Effector memory CD8-positive, alpha-beta T cell (primary cell): ENCODE data around the gene KNG1.

Experiments
- ATAC-seq: fragments of 150-1000 bp; cut with Tn5 transposase; replicated peaks from 2 replicates; pipeline ENCODE4 v1.10.0; 2021; ENCODE audit warnings: mild to moderate bottlenecking, moderate library complexity
- DNase-seq, 3 experiments: peaks; one replicate each; pipeline ENCODE4 v3.0.0; 2021
- H3K27ac Mint-ChIP-seq, 2 donors: one replicate each; pipeline ENCODE4 v1.8.0; 2022; ENCODE audit warnings: mild to moderate bottlenecking in 2 of 2, mixed read lengths in 2 of 2, moderate library complexity in 2 of 2
- H3K27me3 Mint-ChIP-seq, 2 donors: one replicate each; pipeline ENCODE4 v1.8.0; 2022; ENCODE audit warnings: mixed read lengths in 2 of 2
- H3K36me3 Mint-ChIP-seq: one replicate; pipeline ENCODE4 v1.8.0; 2022; ENCODE audit warnings: mild to moderate bottlenecking, moderate library complexity, mixed read lengths; ENCODE audit not compliant: insufficient read depth
- H3K4me1 Mint-ChIP-seq, 2 donors: one replicate each; pipeline ENCODE4 v1.8.0; 2022; ENCODE audit warnings: low read depth in 2 of 2, mixed read lengths in 2 of 2
- H3K4me3 Mint-ChIP-seq, 2 donors: one replicate each; pipeline ENCODE4 v1.8.0; 2022; ENCODE audit warnings: mild to moderate bottlenecking in 2 of 2, mixed read lengths in 2 of 2, moderate library complexity in 2 of 2
- H3K9me3 Mint-ChIP-seq, 2 donors: one replicate each; pipeline ENCODE4 v1.8.0; 2022; ENCODE audit warnings: mixed read lengths in 2 of 2

The KNG1 gene

GRCh38 chr3:186732169-186732766 lies 15.1 kb downstream of the KNG1 start:
- no peak overlapping the region for H3K4me3 Mint-ChIP-seq
- ATAC-seq, result no peak
- H3K27ac Mint-ChIP-seq, result no peak overlapping the region
- no peaks in the 10 kb centered on the region for H3K4me1 Mint-ChIP-seq
- peaks cover 0 to 5% of the 10 kb centered on the region in 2 donors for H3K27me3 Mint-ChIP-seq
- no peaks in the 10 kb centered on the region for H3K36me3 Mint-ChIP-seq
- H3K9me3 Mint-ChIP-seq, result no peaks in the 10 kb centered on the region
- DNase-seq, result no peak

- H3K27ac Mint-ChIP-seq, result no peak overlapping the region
- H3K27me3 Mint-ChIP-seq, result no peaks in the 10 kb centered on the region
- no peak overlapping the region for H3K4me3 Mint-ChIP-seq
- ATAC-seq (no peak), DNase-seq (no peak)
- peaks cover 3% of the 10 kb centered on the region for H3K36me3 Mint-ChIP-seq
- no peaks in the 10 kb centered on the region for H3K9me3 Mint-ChIP-seq
- no peaks in the 10 kb centered on the region for H3K4me1 Mint-ChIP-seq
Observed at GRCh38 chr3:186742618-186743380, 25.6 kb downstream of the KNG1 start.

- Mint-ChIP-seq H3K27ac (no peak overlapping the region), H3K4me3 (no peak overlapping the region), H3K36me3 (peaks cover 3% of the 10 kb centered on the region), H3K27me3 (no peaks in the 10 kb centered on the region), H3K4me1 (no peaks in the 10 kb centered on the region), H3K9me3 (no peaks in the 10 kb centered on the region)
- no peak for ATAC-seq
- no peak for DNase-seq
Observed at GRCh38 chr3:186743666-186744065, 26.5 kb downstream of the KNG1 start.

- Mint-ChIP-seq H3K4me3 (no peak overlapping the region), H3K4me1 (no peaks in the 10 kb centered on the region), H3K27me3 (no peaks in the 10 kb centered on the region), H3K36me3 (peaks cover 3% of the 10 kb centered on the region), H3K27ac (no peak overlapping the region), H3K9me3 (no peaks in the 10 kb centered on the region)
- ATAC-seq (no peak), DNase-seq (no peak)
Observed at GRCh38 chr3:186746008-186746407, 28.8 kb downstream of the KNG1 start.

- H3K4me3 Mint-ChIP-seq, result no peak overlapping the region
- no peaks in the 10 kb centered on the region for H3K9me3 Mint-ChIP-seq
- DNase-seq, result no peak
- no peak overlapping the region for H3K27ac Mint-ChIP-seq
- peaks cover 3% of the 10 kb centered on the region for H3K36me3 Mint-ChIP-seq
- H3K27me3 Mint-ChIP-seq, result peaks cover 6 to 13% of the 10 kb centered on the region in 2 donors
- no peak for ATAC-seq
- peaks cover 4 to 6% of the 10 kb centered on the region in 2 donors for H3K4me1 Mint-ChIP-seq
Observed at GRCh38 chr3:186750316-186750715, 33.2 kb downstream of the KNG1 start.

GRCh38 chr3:186751480-186751879 lies 34.3 kb downstream of the KNG1 start:
- DNase-seq, result no peak
- H3K27me3 Mint-ChIP-seq, result peaks cover 6 to 13% of the 10 kb centered on the region in 2 donors
- peaks cover 4 to 6% of the 10 kb centered on the region in 2 donors for H3K4me1 Mint-ChIP-seq
- no peak overlapping the region for H3K4me3 Mint-ChIP-seq
- H3K36me3 Mint-ChIP-seq, result peaks cover 1% of the 10 kb centered on the region
- ATAC-seq, result no peak
- H3K9me3 Mint-ChIP-seq, result no peaks in the 10 kb centered on the region
- no peak overlapping the region for H3K27ac Mint-ChIP-seq

GRCh38 chr3:186754006-186754405 lies 36.8 kb downstream of the KNG1 start:
- H3K9me3 Mint-ChIP-seq, result no peaks in the 10 kb centered on the region
- H3K27ac Mint-ChIP-seq, result no peak overlapping the region
- DNase-seq (no peak), ATAC-seq (no peak)
- H3K4me3 Mint-ChIP-seq, result no peak overlapping the region
- H3K4me1 Mint-ChIP-seq, result peaks cover 4 to 6% of the 10 kb centered on the region in 2 donors
- H3K36me3 Mint-ChIP-seq, result no peaks in the 10 kb centered on the region
- H3K27me3 Mint-ChIP-seq, result peaks cover 6 to 13% of the 10 kb centered on the region in 2 donors

- H3K9me3 Mint-ChIP-seq, result no peaks in the 10 kb centered on the region
- peaks cover 4 to 6% of the 10 kb centered on the region in 2 donors for H3K4me1 Mint-ChIP-seq
- peaks cover 6 to 13% of the 10 kb centered on the region in 2 donors for H3K27me3 Mint-ChIP-seq
- H3K27ac Mint-ChIP-seq, result no peak overlapping the region
- DNase-seq, result no peak
- no peak overlapping the region for H3K4me3 Mint-ChIP-seq
- no peaks in the 10 kb centered on the region for H3K36me3 Mint-ChIP-seq
- ATAC-seq, result no peak
Observed at GRCh38 chr3:186754871-186755270, 37.7 kb downstream of the KNG1 start.

GRCh38 chr3:186757214-186757613 lies 40.1 kb downstream of the KNG1 start:
- H3K27me3 Mint-ChIP-seq, result peaks cover 6 to 13% of the 10 kb centered on the region in 2 donors
- no peak overlapping the region for H3K27ac Mint-ChIP-seq
- peaks cover 4 to 6% of the 10 kb centered on the region in 2 donors for H3K4me1 Mint-ChIP-seq
- H3K36me3 Mint-ChIP-seq, result no peaks in the 10 kb centered on the region
- no peak for ATAC-seq
- no peak for DNase-seq
- H3K9me3 Mint-ChIP-seq, result no peaks in the 10 kb centered on the region
- no peak overlapping the region for H3K4me3 Mint-ChIP-seq

GRCh38 chr3:186757686-186758220 lies 40.6 kb downstream of the KNG1 start:
- no peak overlapping the region for H3K4me3 Mint-ChIP-seq
- H3K27ac Mint-ChIP-seq, result no peak overlapping the region
- ATAC-seq, result no peak
- H3K27me3 Mint-ChIP-seq, result peaks cover 6 to 13% of the 10 kb centered on the region in 2 donors
- DNase-seq, result no peak
- no peaks in the 10 kb centered on the region for H3K36me3 Mint-ChIP-seq
- H3K9me3 Mint-ChIP-seq, result no peaks in the 10 kb centered on the region
- peaks cover 4 to 6% of the 10 kb centered on the region in 2 donors for H3K4me1 Mint-ChIP-seq

- no peaks in the 10 kb centered on the region for H3K27me3 Mint-ChIP-seq
- no peak for ATAC-seq
Observed at GRCh38 chr3:186759231-186759930, 42.2 kb downstream of the KNG1 start.

GRCh38 chr3:186760141-186760833 lies 43.1 kb downstream of the KNG1 start:
- H3K4me1 Mint-ChIP-seq, result no peaks in the 10 kb centered on the region
- H3K27me3 Mint-ChIP-seq, result no peaks in the 10 kb centered on the region
- DNase-seq (no peak), ATAC-seq (no peak)
- no peak overlapping the region for H3K4me3 Mint-ChIP-seq
- no peaks in the 10 kb centered on the region for H3K9me3 Mint-ChIP-seq
- H3K36me3 Mint-ChIP-seq, result peaks cover 2% of the 10 kb centered on the region
- H3K27ac Mint-ChIP-seq, result no peak overlapping the region

More at GRCh38 chr3:186759231-186759930, 42.2 kb downstream of the KNG1 start:
- no peak for DNase-seq
- Mint-ChIP-seq H3K36me3 (no peaks in the 10 kb centered on the region), H3K27ac (no peak overlapping the region), H3K4me3 (no peak overlapping the region), H3K4me1 (no peaks in the 10 kb centered on the region), H3K9me3 (no peaks in the 10 kb centered on the region)

GRCh38 chr3:186760897-186761447 lies 43.8 kb downstream of the KNG1 start:
- no peak for ATAC-seq
- H3K4me1 Mint-ChIP-seq, result no peaks in the 10 kb centered on the region
- H3K4me3 Mint-ChIP-seq, result no peak overlapping the region
- H3K36me3 Mint-ChIP-seq, result peaks cover 6% of the 10 kb centered on the region
- no peak overlapping the region for H3K27ac Mint-ChIP-seq
- no peaks in the 10 kb centered on the region for H3K27me3 Mint-ChIP-seq
- no peak for DNase-seq
- H3K9me3 Mint-ChIP-seq, result no peaks in the 10 kb centered on the region
